Activated CD8-positive, alpha-beta memory T cell treated with anti-CD3 and anti-CD28 coated beads for 1 hour (primary cell): Measurements from ENCODE around the gene CACNA2D3.
"Not testable (repeated sequence)": the region's sequence is repeated elsewhere in the genome, so short reads cannot be mapped to it uniquely, and the experiment has no call there.

Source experiments
- DNase-seq, 2 donors: peaks; one replicate each; pipeline ENCODE4 v3.0.0-alpha.2; 2020; ENCODE audit warnings: low read depth in 1 of 2; ENCODE audit errors: extremely low read depth in 1 of 2

Gene CACNA2D3

DNA sequence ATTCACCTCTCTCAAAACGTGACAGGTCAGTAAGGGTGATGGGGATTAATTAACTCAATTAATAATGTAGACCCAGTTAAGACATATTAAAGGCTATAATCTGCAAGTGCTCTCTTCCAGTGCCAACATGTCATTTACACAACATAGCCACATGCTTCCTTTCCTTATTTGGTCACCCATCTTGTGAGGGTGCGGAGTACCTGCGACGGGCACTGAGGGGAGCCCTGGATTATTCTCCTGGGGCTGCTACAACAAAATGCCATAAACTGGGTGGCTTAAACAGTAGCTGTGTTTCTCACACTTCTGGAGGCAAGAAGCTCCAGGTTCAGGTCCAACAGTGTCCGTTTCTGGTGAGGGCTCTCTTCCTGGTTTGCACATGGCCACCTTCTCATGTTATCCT lies 962.9 kb downstream of the CACNA2D3 start:
- DNase-seq = no peak

DNA sequence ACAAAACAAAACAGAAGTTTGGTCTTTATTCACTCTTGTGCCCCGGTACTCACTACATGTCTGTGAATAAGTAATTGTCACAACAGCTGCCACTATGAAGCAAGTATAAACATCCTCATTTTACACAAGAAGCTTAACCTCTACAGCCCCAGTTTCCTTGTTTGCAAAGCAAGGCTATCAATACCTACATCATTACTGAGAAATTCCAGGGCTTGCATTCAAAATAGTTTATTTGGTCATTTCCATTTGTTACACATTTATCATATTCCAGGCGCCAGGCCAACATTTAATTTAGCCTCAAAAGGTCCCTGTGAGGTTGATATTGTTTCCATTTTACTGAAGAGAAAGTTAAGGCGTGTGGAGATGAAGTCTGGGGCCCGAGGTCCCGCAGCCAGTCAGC lies 966.9 kb downstream of the CACNA2D3 start:
- DNase-seq = no peak

DNA sequence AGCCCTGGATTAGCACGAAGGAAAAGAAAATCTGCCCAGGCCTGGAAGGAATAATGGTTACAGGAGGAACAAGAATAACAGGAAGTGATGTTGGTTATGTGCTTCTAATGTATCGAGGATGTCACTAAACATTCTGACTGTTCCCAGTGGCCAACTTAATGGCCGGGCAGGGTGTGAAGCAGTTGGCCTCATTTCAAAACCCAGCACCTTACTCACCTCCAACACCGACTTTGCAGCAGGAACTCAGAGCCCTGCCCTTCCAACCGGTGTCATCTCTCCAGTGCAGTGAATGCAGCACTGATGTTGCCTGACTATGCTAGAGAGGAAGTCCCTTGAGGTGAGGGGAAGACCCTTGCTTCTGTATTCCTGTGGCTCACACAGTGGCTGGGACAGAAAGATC lies 967.9 kb downstream of the CACNA2D3 start:
- DNase-seq = no peak

DNA sequence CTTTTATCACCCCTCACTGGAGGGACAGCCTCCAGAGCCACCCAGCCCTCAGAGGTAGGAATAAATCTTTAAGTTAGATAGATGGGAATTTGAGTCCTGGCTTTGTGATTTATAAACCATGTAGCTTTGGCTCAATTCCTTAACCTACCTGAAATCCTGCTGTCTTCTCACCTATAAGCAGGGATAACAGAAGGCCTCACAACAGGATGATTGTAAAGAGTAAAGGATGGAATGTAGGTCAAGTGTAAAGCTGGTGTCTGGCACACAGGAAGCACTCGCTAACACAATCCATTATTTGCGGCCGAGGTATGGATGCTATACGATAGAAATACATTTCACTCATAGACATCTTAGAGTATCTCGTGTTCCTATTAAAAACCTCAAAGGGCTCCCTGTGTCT lies 968.4 kb downstream of the CACNA2D3 start:
- no peak for DNase-seq

DNA sequence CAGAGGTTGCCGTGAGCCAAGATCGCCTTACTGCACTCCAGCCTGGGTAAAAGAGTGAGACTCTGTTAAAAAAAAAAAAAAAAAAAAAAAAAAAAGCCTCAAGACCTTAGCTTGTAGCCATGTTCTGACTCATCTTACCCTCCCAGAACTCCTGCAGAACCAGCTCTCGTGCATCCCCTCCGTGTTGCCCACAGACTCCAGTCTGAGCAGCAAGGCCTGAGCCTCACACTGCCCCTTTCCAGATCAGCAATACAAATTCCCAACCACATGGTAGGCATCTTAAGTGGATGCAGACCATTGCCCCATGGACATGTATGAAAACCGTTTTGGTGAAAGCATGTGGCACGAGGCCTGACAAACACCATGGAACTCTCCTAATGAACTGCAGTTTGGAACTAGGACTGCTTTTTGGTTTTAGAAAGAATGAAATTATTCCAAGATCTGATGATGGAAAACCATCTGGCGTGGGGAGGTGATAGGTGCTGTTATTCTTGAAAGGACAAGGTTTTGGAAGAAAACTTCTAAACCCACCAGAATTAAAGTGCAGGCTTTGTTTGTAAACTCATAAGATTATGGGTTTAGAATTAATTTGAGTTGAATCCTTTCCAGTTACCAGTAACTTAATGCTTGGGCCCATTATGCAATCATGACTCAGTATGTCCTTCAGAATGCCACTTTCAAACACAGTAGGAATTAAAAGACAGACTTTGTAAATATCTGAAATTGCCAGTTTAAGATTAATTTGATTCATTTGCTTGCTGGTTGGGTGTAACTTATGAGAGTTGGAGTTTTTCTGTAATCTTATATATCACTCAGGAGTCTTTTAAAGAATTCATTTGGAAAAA lies 969.3 kb downstream of the CACNA2D3 start:
- no peak for DNase-seq

DNA sequence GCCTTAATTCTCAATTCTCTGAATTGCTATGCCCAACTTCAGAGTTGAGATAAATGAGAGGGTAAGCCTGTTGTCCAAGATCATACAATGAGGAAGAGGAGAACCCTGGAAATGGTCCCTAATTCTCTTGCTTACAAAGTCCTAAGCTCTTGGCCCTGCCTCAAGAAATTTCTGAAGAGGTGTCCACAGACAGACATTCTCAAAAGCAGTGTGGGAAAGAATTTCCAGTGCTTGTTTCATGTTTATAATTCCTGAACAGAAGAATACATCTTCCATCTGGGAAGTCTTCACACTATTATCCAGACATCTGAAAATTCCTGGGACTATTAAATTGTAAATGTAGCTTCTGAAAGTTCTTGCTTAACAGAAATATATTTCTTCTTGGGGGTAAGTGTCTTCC lies 972.3 kb downstream of the CACNA2D3 start:
- no peak for DNase-seq

DNA sequence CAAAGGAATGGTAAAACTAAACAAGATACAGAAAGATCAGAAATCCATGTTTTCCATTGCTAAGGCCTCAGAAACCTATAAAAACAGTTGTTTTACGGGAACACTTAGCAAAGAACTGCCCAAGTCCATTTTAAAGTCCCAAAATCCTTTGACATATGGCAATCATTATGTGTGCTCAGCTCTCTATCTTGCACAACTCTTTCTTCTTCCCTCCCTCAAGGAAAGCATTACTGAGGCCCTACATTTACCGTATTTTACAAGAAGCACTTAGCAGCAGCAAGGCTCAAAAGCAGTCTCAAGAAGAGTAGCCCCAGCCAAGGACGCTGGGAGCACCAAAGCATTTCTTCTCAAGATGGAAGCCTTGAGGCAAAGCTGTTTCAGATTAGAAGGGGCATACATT lies 975.1 kb downstream of the CACNA2D3 start:
- DNase-seq = no peak

DNA sequence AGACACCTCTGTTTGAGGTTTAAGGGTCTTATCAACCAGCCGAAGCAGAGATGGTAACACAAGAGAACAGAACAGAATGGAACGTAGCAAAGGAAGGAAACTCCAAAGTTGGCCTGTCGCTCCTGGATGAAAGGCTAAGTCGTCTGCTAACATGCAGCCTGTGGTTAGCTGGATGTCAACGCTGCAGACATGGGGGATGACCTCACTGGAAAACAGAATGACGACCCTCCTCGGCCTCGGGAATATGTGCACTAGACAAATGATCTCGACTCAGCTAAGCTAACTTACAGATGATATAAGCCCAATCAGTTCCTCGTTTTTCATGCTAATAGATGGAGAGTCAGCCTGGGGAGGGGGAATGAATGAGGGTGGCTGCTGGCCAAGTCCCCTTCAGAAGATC lies 983.3 kb downstream of the CACNA2D3 start:
- no peak for DNase-seq

DNA sequence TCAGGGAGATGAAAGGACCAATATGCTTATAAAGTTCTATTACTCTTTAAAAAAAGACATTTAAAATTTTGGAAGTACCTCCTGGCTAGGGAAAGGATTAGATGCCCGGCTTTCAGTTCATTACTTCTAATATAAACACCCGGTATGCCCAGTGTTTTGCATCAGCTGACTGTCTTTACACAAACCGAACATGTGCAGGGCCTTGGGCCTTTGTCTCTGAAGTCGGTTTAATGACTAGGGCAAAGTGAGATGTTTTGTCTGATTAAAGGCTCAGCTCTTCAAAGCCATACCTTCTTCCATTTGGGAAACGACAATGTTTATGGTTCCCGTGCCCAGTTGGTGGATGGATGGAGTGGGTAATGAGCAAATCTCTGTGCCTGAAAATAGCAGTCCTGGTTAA lies 984.8 kb downstream of the CACNA2D3 start:
- DNase-seq = no peak

DNA sequence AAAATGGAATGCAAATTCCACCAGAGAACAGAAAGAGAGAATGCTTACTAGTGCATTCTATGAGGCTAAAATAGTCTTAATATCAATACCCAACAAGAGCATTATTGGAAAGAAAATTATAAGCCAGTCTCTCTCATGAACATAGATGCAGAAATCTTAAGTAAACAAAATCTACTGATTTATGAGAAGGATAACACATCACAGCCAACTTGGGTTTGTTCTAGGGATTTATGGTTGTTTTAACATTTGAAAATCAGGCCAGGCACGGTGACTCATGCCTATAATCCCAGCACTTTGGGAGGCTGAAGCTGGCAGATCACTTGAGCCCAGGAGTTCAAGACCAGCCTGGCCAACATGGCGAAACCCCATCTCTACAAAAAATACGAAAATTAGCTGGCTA lies 989.6 kb downstream of the CACNA2D3 start:
- not testable (repeated sequence) for DNase-seq

DNA sequence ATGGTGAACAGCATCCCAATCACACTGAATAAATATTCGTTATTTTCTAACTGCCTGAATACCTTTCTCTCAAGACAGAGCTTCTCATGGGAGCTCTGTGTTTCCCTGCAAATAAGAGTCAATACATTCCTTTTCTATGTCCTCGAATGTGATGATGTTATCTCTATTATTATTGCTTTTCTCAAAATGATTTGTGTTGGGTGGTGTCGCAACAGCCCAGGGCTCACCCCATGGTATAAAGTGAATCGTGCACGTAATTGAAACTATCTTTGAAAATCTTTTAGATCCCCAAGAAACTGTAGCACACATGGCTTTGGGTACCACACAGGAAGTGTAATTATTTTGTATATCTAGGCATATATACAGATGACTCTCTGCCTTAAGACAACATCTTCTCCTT lies 996.1 kb downstream of the CACNA2D3 start:
- DNase-seq = no peak

DNA sequence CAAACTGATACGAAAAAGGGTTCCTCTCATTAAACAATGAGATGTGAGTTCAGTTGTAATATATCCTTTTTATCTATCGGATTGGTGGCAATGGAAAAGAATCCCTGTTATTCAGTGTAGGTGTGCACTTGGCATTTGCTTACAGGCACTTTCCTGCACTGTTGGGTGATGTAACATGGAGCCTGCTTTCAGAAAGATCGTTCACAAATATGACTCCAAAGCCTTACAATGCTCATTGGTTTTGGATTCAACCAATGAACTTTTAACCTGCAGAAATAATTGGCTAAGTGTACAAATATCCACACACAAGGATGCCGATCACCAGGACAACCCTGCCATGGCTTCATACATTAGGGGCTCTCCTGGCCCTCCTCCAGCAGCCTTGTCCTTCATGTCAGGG lies 996.9 kb downstream of the CACNA2D3 start:
- no peak for DNase-seq

DNA sequence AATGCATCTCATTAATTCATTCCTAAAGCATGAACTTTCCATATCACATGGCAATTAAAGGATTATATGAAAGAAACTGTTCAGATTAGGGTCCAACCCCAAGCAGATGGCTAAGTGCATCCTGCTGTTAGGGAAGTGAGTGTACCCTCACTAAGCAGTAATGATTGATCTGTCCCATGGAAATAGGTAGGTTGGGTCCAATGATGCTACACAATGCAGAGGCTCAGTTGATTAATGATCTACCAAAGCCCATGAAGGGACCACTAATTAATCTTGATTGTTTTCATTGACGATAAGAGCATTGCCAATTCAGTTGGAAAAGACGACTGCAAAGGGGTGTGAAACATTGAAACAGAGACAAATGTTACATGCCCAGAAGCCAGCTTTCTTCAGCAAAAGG lies 1000.0 kb downstream of the CACNA2D3 start:
- no peak for DNase-seq
